ENCODE results near the gene CUX1.

- TF ChIP-seq CTCF (IDR thresholded peaks at IDR 0.05) = no peak
- TF ChIP-seq POLR2A (IDR thresholded peaks at IDR 0.05) = no peak
Observed at GRCh38 chr7:102095321-102096011, 278.0 kb downstream of the CUX1 start.

All from body of pancreas (tissue), 4 donors.